Activated T-cell treated with anti-CD3 and anti-CD28 coated beads, Interleukin-2, amount 50 U/mL, for 4 hours (primary cell): Measurements from ENCODE around the gene PPM1A. TPM values are rescaled to one million over a fixed set of nuclear protein-coding genes. Genes with fewer than 3 reads are reported as not detected.
A peak's percentile ranks its signal among the peaks of the same experiment; 100 is the strongest.

Experiments
- ATAC-seq, 2 donors: fragments of 200-7000 bp; cut with Tn5 transposase; one replicate each; pipeline ENCODE4 v1.10.0; 2021
- DNase-seq: peaks from one replicate; pipeline ENCODE4 v3.0.0-alpha.2; 2020
- H3K27me3 Mint-ChIP-seq: one replicate; pipeline ENCODE4 v1.8.0; 2021; ENCODE audit warnings: low read depth, mixed read lengths
- H3K36me3 Mint-ChIP-seq: one replicate; pipeline ENCODE4 v1.8.0; 2022; ENCODE audit warnings: mixed read lengths; ENCODE audit not compliant: insufficient read depth
- H3K4me1 Mint-ChIP-seq: one replicate; pipeline ENCODE4 v1.8.0; 2021; ENCODE audit warnings: low read depth, mixed read lengths
- H3K4me3 Mint-ChIP-seq: one replicate; pipeline ENCODE4 v1.8.0; 2021; ENCODE audit warnings: mild to moderate bottlenecking, moderate library complexity, mixed read lengths
- H3K9me3 Mint-ChIP-seq: one replicate; pipeline ENCODE4 v1.8.0; 2021; ENCODE audit warnings: mixed read lengths
- total RNA-seq, 3 donors: library from RNA; stranded (reverse); gene quantifications; one replicate each; pipeline ENCODE4 v1.2.1, GENCODE V29; 2021

PPM1A gene
- total RNA-seq, 3 donors from 2014 or later, result 39.3 to 40.4 (median 40.0) TPM

DNA sequence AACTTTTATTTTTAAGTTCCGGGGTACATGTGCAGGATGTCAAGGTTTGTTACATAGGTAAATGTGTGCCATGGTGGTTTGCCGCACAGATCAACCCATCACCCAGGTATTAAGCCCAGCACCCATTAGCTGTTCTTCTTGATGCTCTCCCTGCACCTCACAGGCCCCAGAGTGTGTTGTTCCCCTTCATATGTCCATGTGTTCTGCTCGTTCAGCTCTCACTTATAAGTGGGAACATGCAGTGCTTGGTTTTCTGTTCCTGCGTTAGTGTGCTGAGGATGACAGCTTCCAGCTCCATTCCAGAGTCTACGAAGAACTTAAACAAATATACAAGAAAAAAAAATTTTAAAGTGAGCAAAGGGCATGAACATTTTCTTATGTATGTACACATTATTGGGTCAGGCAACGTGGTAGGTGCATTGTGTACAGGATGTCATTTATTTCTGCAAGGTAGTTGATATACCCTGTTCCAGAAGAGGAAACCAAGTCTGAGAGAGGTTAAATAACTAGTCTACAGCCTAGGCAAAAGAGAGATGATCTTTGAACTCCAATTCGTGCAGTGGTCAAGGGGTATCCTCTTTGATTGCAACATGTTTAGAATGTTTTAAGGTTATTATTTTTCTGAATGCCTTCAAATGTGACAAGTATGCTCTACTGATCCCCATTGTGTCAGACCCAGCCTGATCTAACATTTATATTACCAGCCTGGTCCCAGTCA, 8.7 kb upstream of the PPM1A start:
- Mint-ChIP-seq H3K4me1 (peaks cover 1% of the 10 kb centered on the region), H3K27me3 (peaks cover 15% of the 10 kb centered on the region), H3K36me3 (no peaks in the 10 kb centered on the region), H3K4me3 (no peak overlapping the region), H3K9me3 (no peaks in the 10 kb centered on the region)
- DNase-seq, result no peak
- ATAC-seq, result no peak

DNA sequence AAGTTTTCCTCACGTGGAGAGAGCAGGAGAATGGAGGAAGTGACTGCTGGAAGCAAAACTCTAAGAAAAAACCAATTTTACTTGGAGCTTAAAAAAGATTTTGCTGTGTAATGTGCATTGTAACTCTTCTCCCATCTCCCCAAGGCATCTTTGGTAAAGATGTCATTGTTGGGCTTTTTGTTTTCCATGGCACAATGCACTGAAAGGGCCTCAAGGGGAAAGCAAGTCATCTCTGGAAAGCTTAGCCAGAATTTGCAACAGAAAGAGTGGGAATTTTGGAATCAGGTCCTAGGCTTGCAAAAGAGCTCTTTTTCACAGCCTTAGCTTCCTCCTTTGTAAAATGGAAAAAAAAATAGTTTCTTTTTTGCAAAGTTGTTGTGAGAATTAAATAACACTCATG, 7.9 kb upstream of the PPM1A start:
- no peak for ATAC-seq
- no peak for DNase-seq
- H3K4me1 Mint-ChIP-seq, result peaks cover 4% of the 10 kb centered on the region
- H3K9me3 Mint-ChIP-seq, result no peaks in the 10 kb centered on the region
- H3K27me3 Mint-ChIP-seq, result peaks cover 9% of the 10 kb centered on the region
- H3K36me3 Mint-ChIP-seq, result no peaks in the 10 kb centered on the region
- H3K4me3 Mint-ChIP-seq, result no peak overlapping the region

GRCh38 chr14:60242429-60242828, 6.6 kb upstream of the PPM1A start:
- Mint-ChIP-seq H3K9me3 (no peaks in the 10 kb centered on the region), H3K27me3 (peaks cover 9% of the 10 kb centered on the region), H3K4me1 (peaks cover 9% of the 10 kb centered on the region), H3K36me3 (no peaks in the 10 kb centered on the region), H3K4me3 (no peak overlapping the region)
- DNase-seq (no peak), ATAC-seq (no peak)

- Mint-ChIP-seq H3K36me3 (no peaks in the 10 kb centered on the region), H3K4me1 (peaks cover 26% of the 10 kb centered on the region), H3K27me3 (peaks cover 3% of the 10 kb centered on the region), H3K9me3 (no peaks in the 10 kb centered on the region), H3K4me3 (no peak overlapping the region)
- no peak for ATAC-seq
- no peak for DNase-seq
These were observed 3.4 kb upstream of the PPM1A start for GRCh38 chr14:60245380-60246177.

GRCh38 chr14:60247994-60248696, 876 bp upstream of the PPM1A start:
- Mint-ChIP-seq H3K4me1 (peaks cover 51% of the 10 kb centered on the region), H3K4me3 (peak overlapping the region; percentile 95), H3K36me3 (no peaks in the 10 kb centered on the region), H3K27me3 (no peaks in the 10 kb centered on the region), H3K9me3 (no peaks in the 10 kb centered on the region)
- peak; percentile 64 for ATAC-seq
- DNase-seq, result peak; percentile 76

- H3K27me3 Mint-ChIP-seq, result no peaks in the 10 kb centered on the region
- DNase-seq (peak; percentile 63), ATAC-seq (peak; percentile 52 to 54)
- H3K4me3 Mint-ChIP-seq, result peak overlapping the region; percentile 95
- no peaks in the 10 kb centered on the region for H3K9me3 Mint-ChIP-seq
- peaks cover 58% of the 10 kb centered on the region for H3K4me1 Mint-ChIP-seq
- no peaks in the 10 kb centered on the region for H3K36me3 Mint-ChIP-seq
These were observed 568 bp downstream of the PPM1A start for GRCh38 chr14:60249321-60250256.

DNA sequence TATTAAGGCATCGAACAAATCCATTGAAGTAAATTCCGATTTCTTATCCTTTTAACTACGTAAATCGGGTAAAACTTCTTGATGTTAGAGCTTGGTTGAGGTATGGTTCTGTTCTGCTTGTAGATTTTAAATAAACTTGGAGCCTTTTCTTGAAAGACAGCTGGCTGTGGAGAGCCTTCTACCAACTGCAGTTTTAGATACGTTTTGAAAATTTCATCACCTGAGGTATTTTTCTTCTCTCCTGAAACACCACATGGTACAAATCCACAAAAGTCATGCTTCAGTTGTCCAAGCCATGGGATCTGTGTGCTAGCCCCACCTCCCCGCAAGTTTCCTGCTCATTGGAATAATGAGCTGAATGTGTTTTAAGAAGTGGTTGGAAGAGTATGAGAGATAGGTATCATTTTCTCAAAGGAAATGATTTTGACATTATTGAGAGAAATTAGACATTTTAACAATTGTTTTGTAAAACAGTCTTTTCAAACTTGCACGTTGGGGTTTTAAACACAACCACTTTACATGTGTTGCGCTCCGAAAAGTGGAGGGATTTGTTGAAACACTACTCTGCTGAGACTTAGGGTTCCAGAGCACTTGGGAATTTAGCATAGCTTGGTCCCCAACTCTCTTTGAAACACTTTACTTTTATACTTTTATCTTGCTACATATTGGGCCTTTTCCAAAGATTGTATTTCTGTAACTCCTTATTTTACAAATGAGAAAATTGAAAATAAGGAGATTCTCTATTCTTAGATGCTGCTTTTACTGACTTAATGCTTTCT, 1.4 kb downstream of the PPM1A start:
- no peaks in the 10 kb centered on the region for H3K27me3 Mint-ChIP-seq
- no peak for ATAC-seq
- peak overlapping the region; percentile 85 for H3K4me3 Mint-ChIP-seq
- DNase-seq, result no peak
- no peaks in the 10 kb centered on the region for H3K9me3 Mint-ChIP-seq
- H3K4me1 Mint-ChIP-seq, result peaks cover 61% of the 10 kb centered on the region
- H3K36me3 Mint-ChIP-seq, result no peaks in the 10 kb centered on the region

GRCh38 chr14:60251877-60252276, 2.9 kb downstream of the PPM1A start:
- peaks cover 67% of the 10 kb centered on the region for H3K4me1 Mint-ChIP-seq

DNA sequence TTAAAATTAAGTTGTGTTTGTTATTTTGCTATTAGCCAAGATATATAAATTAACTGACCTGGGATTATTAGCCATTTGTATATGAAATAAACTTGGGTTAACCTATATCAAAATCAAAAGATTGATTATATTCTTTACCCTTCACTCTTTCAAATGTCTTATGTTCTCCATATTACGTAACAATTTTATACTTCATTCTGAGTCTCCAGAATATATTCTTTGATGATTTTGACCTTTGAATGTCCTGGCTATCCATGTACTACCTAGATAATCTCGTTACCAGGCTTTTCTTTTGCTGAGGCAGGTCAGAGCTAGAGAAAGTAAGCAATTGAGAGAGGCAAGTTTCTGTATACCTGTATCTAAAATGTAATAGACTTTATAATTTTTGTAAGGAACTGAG, 3.6 kb downstream of the PPM1A start:
- H3K27me3 Mint-ChIP-seq, result no peaks in the 10 kb centered on the region
- ATAC-seq (no peak), DNase-seq (no peak)
- H3K36me3 Mint-ChIP-seq, result no peaks in the 10 kb centered on the region
- H3K4me1 Mint-ChIP-seq, result peaks cover 62% of the 10 kb centered on the region
- H3K9me3 Mint-ChIP-seq, result no peaks in the 10 kb centered on the region
- no peak overlapping the region for H3K4me3 Mint-ChIP-seq

More at GRCh38 chr14:60251877-60252276, 2.9 kb downstream of the PPM1A start:
- ATAC-seq (no peak), DNase-seq (no peak)
- H3K27me3 Mint-ChIP-seq, result no peaks in the 10 kb centered on the region
- no peaks in the 10 kb centered on the region for H3K9me3 Mint-ChIP-seq
- H3K36me3 Mint-ChIP-seq, result no peaks in the 10 kb centered on the region
- peak overlapping the region; percentile 85 for H3K4me3 Mint-ChIP-seq

GRCh38 chr14:60253649-60254048, 4.6 kb downstream of the PPM1A start:
- Mint-ChIP-seq H3K9me3 (no peaks in the 10 kb centered on the region), H3K4me3 (no peak overlapping the region), H3K4me1 (peaks cover 63% of the 10 kb centered on the region), H3K27me3 (no peaks in the 10 kb centered on the region), H3K36me3 (no peaks in the 10 kb centered on the region)
- no peak for ATAC-seq
- no peak for DNase-seq

DNA sequence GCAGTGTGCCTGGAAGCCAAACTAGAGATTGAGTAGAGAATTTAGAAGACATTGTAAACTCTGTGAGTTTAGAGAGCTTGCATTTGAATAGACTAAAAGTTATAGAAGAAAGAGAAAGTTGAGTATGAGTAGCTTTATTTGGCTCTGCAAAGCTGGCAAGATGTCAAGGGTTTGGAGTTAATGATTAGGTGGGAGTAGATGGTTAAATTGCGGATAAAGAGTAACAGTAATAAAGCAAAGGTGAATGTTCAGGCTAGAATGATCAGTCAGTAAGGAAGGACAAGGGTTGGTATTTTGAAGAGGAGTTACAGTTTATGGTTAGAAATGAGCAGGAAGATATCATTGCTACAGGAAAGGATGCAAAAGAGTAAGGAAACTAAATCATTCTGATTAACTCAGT, 5.2 kb downstream of the PPM1A start:
- H3K4me1 Mint-ChIP-seq, result peaks cover 67% of the 10 kb centered on the region
- no peaks in the 10 kb centered on the region for H3K36me3 Mint-ChIP-seq
- DNase-seq, result no peak
- no peak for ATAC-seq
- H3K4me3 Mint-ChIP-seq, result no peak overlapping the region
- no peaks in the 10 kb centered on the region for H3K27me3 Mint-ChIP-seq
- H3K9me3 Mint-ChIP-seq, result no peaks in the 10 kb centered on the region

DNA sequence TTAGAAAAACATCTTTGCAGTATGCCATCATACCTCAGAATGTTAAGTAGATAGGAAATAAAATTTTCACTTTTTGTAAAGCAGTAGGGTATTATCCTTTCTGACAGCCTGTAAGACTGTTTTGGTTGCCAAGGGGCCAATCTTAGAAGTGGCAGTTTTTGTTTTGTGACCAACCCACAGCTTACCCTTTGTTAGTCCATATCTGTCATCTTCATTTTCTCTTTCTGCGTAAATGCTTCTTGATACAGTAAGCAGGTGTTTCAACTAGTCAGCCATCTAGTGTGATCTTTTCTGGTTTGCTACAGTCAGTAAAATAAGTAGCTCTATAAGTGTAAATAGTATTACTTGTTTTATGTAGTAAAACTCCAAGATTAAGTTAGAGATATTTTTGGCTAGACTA, 8.8 kb downstream of the PPM1A start:
- DNase-seq, result no peak
- H3K36me3 Mint-ChIP-seq, result peaks cover 3% of the 10 kb centered on the region
- ATAC-seq, result peak; percentile 35 to 37
- no peaks in the 10 kb centered on the region for H3K27me3 Mint-ChIP-seq
- H3K4me3 Mint-ChIP-seq, result no peak overlapping the region
- no peaks in the 10 kb centered on the region for H3K9me3 Mint-ChIP-seq
- peaks cover 49% of the 10 kb centered on the region for H3K4me1 Mint-ChIP-seq

DNA sequence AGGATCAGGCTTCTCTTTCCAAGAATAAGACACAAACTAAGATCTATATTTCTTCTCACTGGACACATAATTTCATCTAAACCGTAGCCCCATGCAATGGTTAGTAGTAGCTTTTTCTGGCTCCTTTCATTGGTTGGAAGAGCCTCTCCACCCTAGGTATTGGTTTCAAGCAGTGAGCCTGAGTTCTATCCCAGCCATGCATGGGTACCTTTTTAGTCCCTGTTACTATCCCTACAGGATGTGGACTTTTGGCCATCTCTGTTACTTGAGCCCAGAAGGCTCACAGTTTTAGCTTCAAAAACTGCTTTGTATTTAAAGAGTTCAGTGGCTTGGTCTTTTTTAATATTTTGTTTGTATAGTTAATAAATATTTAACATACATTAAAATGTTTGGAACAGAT, 16.1 kb downstream of the PPM1A start:
- peaks cover 31% of the 10 kb centered on the region for H3K4me1 Mint-ChIP-seq
- H3K36me3 Mint-ChIP-seq, result peaks cover 14% of the 10 kb centered on the region
- no peak for DNase-seq
- H3K27me3 Mint-ChIP-seq, result no peaks in the 10 kb centered on the region
- no peak overlapping the region for H3K4me3 Mint-ChIP-seq
- no peak for ATAC-seq
- peaks cover 10% of the 10 kb centered on the region for H3K9me3 Mint-ChIP-seq
